Brain microvascular endothelial cell (primary cell): ENCODE data around the gene ISY1.

Experiments used
- DNase-seq: peaks from one replicate; pipeline ENCODE4 v3.0.0-alpha.2; 2020
- H3K27ac ChIP-seq: fragments of 250-450 bp; sonication (Bioruptor Pico); 2 replicates; pipeline ENCODE4 v1.5.1; 2020; ENCODE audit warnings: mild to moderate bottlenecking, moderate library complexity
- H3K27me3 ChIP-seq: fragments of 250-450 bp; sonication (Bioruptor Pico); replicated peaks from 2 replicates; pipeline ENCODE4 v1.5.1; 2020; ENCODE audit warnings: mild to moderate bottlenecking
- H3K36me3 ChIP-seq: fragments of 250-450 bp; sonication (Bioruptor Pico); replicated peaks from 2 replicates; pipeline ENCODE4 v1.5.1; 2020; ENCODE audit warnings: mild to moderate bottlenecking
- H3K4me3 ChIP-seq: 2 replicates; pipeline ENCODE4 v1.5.1; 2011; ENCODE audit warnings: low read depth, mild to moderate bottlenecking, control low read depth, low read length, moderate library complexity
- in situ Hi-C: cut with HindIII; loops from 2 replicates; pipeline ENCODE4 v1.10.0; 2017; ENCODE audit warnings: low sequenced_read_pairs, low pct_ligation_motif_present
- TF ChIP-seq, protein P1 (sequence below): IDR thresholded peaks from 2 replicates; pipeline ENCODE4 v1.5.1; 2011; ENCODE audit warnings: low read depth, mild to moderate bottlenecking, moderate library complexity, low read length, control low read depth, inconsistent platforms; ENCODE audit errors: missing control alignments

ISY1 gene

GRCh38 chr3:129123314-129124060 is 37.4 kb downstream of the ISY1 start:
- TF ChIP-seq, protein P1, sequence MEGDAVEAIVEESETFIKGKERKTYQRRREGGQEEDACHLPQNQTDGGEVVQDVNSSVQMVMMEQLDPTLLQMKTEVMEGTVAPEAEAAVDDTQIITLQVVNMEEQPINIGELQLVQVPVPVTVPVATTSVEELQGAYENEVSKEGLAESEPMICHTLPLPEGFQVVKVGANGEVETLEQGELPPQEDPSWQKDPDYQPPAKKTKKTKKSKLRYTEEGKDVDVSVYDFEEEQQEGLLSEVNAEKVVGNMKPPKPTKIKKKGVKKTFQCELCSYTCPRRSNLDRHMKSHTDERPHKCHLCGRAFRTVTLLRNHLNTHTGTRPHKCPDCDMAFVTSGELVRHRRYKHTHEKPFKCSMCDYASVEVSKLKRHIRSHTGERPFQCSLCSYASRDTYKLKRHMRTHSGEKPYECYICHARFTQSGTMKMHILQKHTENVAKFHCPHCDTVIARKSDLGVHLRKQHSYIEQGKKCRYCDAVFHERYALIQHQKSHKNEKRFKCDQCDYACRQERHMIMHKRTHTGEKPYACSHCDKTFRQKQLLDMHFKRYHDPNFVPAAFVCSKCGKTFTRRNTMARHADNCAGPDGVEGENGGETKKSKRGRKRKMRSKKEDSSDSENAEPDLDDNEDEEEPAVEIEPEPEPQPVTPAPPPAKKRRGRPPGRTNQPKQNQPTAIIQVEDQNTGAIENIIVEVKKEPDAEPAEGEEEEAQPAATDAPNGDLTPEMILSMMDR = no peak
- DNase-seq = no peak
- Histone ChIP-seq H3K27me3 (no peaks in the 10 kb centered on the region), H3K27ac (no peak overlapping the region), H3K4me3 (no peak overlapping the region), H3K36me3 (no peaks in the 10 kb centered on the region)
- in situ Hi-C loops = no loop called here

GRCh38 chr3:129122412-129123011 is 38.4 kb downstream of the ISY1 start:
- DNase-seq = no peak
- Histone ChIP-seq H3K4me3 (peak overlapping the region; percentile 84), H3K27me3 (no peaks in the 10 kb centered on the region), H3K27ac (no peak overlapping the region), H3K36me3 (peaks cover 3% of the 10 kb centered on the region)
- TF ChIP-seq, protein P1 = no peak
- in situ Hi-C loops = no loop called here

DNA sequence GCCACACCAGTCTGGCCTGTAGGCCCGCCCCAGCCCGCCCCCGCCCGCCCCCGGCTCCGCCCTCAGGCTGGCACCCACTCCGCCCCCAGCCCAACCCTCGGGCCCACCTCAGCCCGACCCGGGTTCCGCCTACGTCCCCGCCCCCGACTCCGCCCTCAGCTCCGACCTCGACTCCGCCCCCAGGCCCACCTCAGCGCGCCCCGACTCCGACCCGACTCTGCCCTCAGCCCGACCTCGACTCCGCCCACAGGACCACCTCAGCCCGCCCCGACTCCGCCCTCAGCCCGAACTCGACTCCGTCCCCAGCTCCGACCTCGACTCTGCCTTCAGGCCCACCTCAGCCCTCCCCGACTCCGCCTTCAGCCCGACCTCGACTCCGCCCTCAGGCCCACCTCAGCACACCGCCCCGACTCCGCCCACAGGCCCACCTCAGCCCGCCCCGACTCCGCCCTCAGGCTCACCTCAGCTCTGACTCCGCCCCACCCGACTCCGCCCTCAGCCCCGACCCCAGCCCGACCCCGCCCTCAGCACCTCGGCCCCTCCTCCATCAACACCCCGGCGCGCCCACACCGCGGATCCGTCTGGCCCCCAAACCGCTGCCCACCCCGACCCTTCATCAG is 39.0 kb downstream of the ISY1 start, which contains the start of gene RAB43:
Gene RAB43, minus strand, starts transcription at position 13 of the 620 bp plus-strand sequence. CDS start 315 bp downstream, outside the sequence.
- Histone ChIP-seq H3K27ac (peak within 1 kb of the TSS; percentile 22), H3K27me3 (no peaks in the 10 kb centered on the region), H3K36me3 (peaks cover 5% of the 10 kb centered on the region), H3K4me3 (peak within 1 kb of the TSS; percentile 84)
- TF ChIP-seq, protein P1 = no peak
- DNase-seq = peak; percentile 60
- in situ Hi-C loops = no loop called here

DNA sequence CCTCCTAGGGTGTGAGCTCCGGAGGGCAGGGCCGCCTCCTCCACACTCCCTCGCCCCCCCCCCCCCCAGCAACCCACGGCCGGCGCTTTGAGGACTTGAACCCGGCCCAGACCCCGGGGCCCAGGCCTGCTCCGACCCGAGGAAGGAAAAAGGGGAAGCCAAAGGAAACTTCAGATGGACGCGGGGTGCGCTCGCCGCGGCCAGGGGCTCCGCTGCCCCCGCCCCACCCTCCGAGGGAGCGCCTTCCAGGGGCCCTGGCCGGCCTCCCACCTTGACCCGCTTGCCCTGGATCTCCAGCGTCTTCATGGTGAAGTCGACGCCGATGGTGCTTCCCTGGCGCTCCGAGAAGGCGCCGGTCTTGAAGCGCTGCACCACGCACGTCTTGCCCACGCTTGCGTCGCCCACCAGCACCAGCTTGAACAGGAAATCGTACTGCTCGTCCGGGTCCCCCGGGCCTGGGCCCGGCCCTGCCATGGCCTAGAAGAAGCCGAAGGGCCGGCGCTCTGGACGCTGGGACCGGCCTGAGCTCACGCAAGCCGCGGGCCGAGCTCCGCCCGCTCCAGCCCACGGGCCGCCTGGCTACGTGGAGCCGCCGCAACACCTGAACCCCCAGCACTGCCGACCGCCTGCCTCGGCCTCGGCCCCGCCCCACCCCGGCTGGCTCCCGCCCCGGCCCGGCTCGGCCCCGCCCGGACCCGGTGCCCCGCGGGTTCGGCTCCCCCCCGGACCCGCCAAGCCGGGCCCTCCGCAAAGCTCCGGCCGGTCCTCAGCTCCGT is 39.7 kb downstream of the ISY1 start:
- TF ChIP-seq, protein P1 = no peak
- Histone ChIP-seq H3K27me3 (no peaks in the 10 kb centered on the region), H3K36me3 (peaks cover 5% of the 10 kb centered on the region), H3K4me3 (peak overlapping the region; percentile 84), H3K27ac (peak overlapping the region; percentile 22)
- no peak for DNase-seq
- in situ Hi-C loops = no loop called here

DNA sequence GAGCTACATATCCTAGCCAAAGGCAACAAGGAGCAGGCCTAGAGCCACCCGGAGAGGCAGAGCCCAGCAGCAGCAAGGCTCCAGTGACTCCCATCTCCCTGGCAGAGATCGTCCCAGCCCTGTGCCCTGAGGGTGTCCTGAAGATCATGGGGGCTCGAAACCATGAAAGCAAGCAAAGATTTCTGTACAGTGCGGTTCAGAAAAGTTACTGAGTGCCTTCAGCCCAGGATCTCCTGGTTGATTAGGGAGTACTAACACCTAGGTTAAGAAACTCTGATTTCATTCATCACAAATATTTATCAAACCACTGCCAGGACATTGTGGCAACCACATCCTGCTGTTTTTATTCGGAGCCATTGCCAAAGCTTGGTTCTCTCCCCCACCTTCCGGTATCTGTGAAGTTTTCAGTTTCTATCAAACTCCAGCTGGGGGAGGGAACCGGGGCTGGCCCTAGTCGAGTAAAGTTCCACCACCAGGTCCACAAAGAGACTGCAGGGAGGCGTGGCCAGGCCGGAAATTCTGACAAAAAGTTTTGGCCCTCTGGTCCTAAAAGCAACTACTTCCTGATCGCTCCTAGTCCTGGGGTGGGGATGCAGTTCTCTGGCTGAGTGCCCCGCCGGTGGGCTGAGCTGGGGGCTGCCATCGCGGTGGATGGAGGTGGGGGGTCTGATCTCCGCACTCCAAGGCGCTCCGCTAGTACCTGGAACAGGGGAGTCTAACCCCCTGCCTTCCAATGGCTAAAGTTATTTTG is 40.4 kb downstream of the ISY1 start:
- peak; percentile 87 for DNase-seq
- TF ChIP-seq, protein P1 = peak; percentile 50
- in situ Hi-C loops = no loop called here
- Histone ChIP-seq H3K4me3 (peak overlapping the region; percentile 84), H3K27me3 (no peaks in the 10 kb centered on the region), H3K36me3 (peaks cover 7% of the 10 kb centered on the region), H3K27ac (peak overlapping the region; percentile 22)
